ENCODE measurements around the gene SPRR1A.

The SPRR1A gene

DNA sequence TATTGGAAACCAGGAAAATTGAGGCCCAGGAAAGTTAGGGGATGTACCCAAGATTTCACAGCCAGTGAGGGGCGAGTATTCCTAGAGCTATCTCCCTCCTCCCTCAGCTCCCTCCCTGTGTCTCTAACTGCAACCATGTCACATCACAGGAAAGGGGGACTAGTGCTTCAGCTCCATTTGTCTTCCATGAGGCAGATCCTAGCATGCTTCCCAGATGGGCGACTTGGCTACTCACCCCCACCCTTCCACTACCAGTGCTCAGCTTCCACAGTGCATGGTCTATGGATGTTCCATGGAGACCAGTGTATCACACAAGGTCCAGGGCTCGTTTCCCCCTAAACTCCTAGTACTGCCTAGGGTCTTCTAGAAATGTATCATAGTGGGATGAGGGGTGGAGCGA is 18.0 kb upstream of the SPRR1A start:
- H3K9ac ChIP-seq (ENCODE audit: low read length): no peak overlapping the region
- H3K27ac ChIP-seq (ENCODE audit: low read length): no peak overlapping the region
- peaks cover 24% of the 10 kb centered on the region for H3K27me3 ChIP-seq (ENCODE audit: low read depth, low read length)
- peaks cover 54% of the 10 kb centered on the region for H3K4me1 ChIP-seq (ENCODE audit: low read length)
- H2AFZ ChIP-seq (ENCODE audit: low read depth, low read length): no peak overlapping the region
- H3K4me3 ChIP-seq (ENCODE audit: low read length): no peak overlapping the region
- no peaks in the 10 kb centered on the region for H4K20me1 ChIP-seq (ENCODE audit: insufficient read depth, low read length)
- no peak overlapping the region for H3K4me2 ChIP-seq (ENCODE audit: low read length)
- H3K9me3 ChIP-seq (ENCODE audit: insufficient read depth, low read length): no peaks in the 10 kb centered on the region
- TF ChIP-seq, protein P1, sequence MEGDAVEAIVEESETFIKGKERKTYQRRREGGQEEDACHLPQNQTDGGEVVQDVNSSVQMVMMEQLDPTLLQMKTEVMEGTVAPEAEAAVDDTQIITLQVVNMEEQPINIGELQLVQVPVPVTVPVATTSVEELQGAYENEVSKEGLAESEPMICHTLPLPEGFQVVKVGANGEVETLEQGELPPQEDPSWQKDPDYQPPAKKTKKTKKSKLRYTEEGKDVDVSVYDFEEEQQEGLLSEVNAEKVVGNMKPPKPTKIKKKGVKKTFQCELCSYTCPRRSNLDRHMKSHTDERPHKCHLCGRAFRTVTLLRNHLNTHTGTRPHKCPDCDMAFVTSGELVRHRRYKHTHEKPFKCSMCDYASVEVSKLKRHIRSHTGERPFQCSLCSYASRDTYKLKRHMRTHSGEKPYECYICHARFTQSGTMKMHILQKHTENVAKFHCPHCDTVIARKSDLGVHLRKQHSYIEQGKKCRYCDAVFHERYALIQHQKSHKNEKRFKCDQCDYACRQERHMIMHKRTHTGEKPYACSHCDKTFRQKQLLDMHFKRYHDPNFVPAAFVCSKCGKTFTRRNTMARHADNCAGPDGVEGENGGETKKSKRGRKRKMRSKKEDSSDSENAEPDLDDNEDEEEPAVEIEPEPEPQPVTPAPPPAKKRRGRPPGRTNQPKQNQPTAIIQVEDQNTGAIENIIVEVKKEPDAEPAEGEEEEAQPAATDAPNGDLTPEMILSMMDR (IDR thresholded peaks at IDR 0.05; ENCODE audit: low read depth, low read length): no peak
- no peaks in the 10 kb centered on the region for H3K36me3 ChIP-seq (replicated peaks; ENCODE audit: low read depth, low read length)
- H3K79me2 ChIP-seq (ENCODE audit: low read length): no peaks in the 10 kb centered on the region

DNA sequence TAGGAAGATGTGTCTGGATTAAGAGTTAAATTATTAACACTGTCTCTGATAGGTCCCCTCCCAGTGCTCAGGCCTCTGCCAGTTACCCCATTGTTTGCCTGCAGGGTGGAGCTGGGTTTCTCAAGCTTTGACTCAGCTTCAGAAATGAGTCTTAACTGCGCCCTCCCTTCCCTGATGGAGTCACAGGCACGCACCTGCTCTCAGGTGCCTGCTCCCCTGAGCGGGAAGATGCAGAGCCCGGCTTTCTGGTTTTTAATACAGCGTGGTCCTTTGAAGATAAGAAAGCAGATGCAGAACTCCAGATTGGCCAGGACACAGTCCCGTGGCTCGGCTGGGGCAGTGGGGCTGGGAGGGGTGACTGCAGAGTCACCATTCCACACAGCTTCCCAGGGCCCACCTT is 16.7 kb upstream of the SPRR1A start:
- TF ChIP-seq, protein P1 (IDR thresholded peaks at IDR 0.05; ENCODE audit: low read depth, low read length): no peak
- no peak for TF ChIP-seq EZH2phosphoT487 (IDR thresholded peaks at IDR 0.05; ENCODE audit: low read depth)

DNA sequence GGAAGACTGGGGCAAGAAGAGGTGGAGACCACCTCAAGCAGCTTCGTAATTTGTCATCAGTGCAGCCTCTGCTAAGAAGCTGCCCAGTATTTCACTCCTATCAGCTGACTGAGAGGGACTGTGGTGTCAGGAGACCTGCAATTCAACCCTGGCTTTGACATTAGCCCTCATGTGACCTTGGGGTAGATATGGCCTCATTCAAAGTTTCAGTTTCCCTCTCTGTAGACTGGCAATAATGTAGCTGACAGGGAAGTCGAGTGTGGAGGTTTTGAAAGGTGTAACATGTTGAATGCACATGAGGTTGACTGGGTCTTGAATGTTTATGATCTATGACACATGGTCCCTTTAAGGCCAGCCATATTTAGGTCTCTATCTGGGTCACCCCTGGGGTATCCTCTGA is 15.6 kb upstream of the SPRR1A start:
- TF ChIP-seq, protein P1 (IDR thresholded peaks at IDR 0.05; ENCODE audit: low read depth, low read length): no peak
- Histone ChIP-seq H3K4me2 (ENCODE audit: low read length) (peak overlapping the region; percentile 71), H3K4me3 (ENCODE audit: low read length) (peak overlapping the region; percentile 56), H3K27me3 (ENCODE audit: low read depth, low read length) (peaks cover 37% of the 10 kb centered on the region), H3K79me2 (ENCODE audit: low read length) (no peaks in the 10 kb centered on the region), H4K20me1 (ENCODE audit: insufficient read depth, low read length) (no peaks in the 10 kb centered on the region), H3K27ac (ENCODE audit: low read length) (peak overlapping the region; percentile 69), H3K9ac (ENCODE audit: low read length) (no peak overlapping the region), H3K36me3 (replicated peaks; ENCODE audit: low read depth, low read length) (no peaks in the 10 kb centered on the region), H3K9me3 (ENCODE audit: insufficient read depth, low read length) (no peaks in the 10 kb centered on the region), H2AFZ (ENCODE audit: low read depth, low read length) (0 out of 2 replicates have a peak overlapping the region, but pooled peaks have one; percentile 1), H3K4me1 (ENCODE audit: low read length) (peaks cover 49% of the 10 kb centered on the region)

More for the DNA sequence above, 16.7 kb upstream of the SPRR1A start:
- Histone ChIP-seq H3K27me3 (ENCODE audit: low read depth, low read length) (peaks cover 31% of the 10 kb centered on the region), H2AFZ (ENCODE audit: low read depth, low read length) (no peak overlapping the region), H3K4me3 (ENCODE audit: low read length) (peak overlapping the region; percentile 56), H3K9me3 (ENCODE audit: insufficient read depth, low read length) (no peaks in the 10 kb centered on the region), H4K20me1 (ENCODE audit: insufficient read depth, low read length) (no peaks in the 10 kb centered on the region), H3K9ac (ENCODE audit: low read length) (peak overlapping the region; percentile 24; the same call in 1 of the 2 replicates), H3K4me2 (ENCODE audit: low read length) (peak overlapping the region; percentile 71), H3K4me1 (ENCODE audit: low read length) (peaks cover 49% of the 10 kb centered on the region), H3K36me3 (replicated peaks; ENCODE audit: low read depth, low read length) (no peaks in the 10 kb centered on the region), H3K27ac (ENCODE audit: low read length) (peak overlapping the region; percentile 69), H3K79me2 (ENCODE audit: low read length) (no peaks in the 10 kb centered on the region)

DNA sequence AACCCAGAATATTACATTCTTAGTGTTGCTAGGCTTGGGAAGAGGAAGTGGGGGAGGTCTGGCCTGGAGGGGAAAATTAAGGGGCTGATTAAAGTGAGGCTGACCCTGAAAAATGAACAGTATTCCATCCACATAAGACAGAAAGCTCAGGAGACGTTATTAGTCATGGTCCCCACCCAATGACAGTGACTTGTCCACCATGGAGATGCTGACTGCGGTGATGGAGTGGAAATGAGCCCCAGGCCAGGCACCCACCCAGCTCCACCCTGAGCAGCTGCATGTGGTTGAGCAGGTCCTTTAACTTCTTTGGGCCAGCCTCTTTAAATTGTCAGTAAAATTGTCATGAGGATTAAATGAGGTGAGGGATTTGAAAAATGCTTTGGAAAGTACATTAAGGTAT is 14.8 kb upstream of the SPRR1A start:
- peak overlapping the region; percentile 71 for H3K4me2 ChIP-seq (ENCODE audit: low read length)
- H3K9me3 ChIP-seq (ENCODE audit: insufficient read depth, low read length): no peaks in the 10 kb centered on the region
- H3K27ac ChIP-seq (ENCODE audit: low read length): peak overlapping the region; percentile 69; the same call in 1 of the 2 replicates
- peak overlapping the region; percentile 56; the same call in 1 of the 2 replicates for H3K4me3 ChIP-seq (ENCODE audit: low read length)
- no peak overlapping the region for H2AFZ ChIP-seq (ENCODE audit: low read depth, low read length)
- peaks cover 40% of the 10 kb centered on the region for H3K27me3 ChIP-seq (ENCODE audit: low read depth, low read length)
- H3K4me1 ChIP-seq (ENCODE audit: low read length): peaks cover 49% of the 10 kb centered on the region
- H4K20me1 ChIP-seq (ENCODE audit: insufficient read depth, low read length): no peaks in the 10 kb centered on the region
- H3K9ac ChIP-seq (ENCODE audit: low read length): no peak overlapping the region
- no peaks in the 10 kb centered on the region for H3K36me3 ChIP-seq (replicated peaks; ENCODE audit: low read depth, low read length)
- H3K79me2 ChIP-seq (ENCODE audit: low read length): no peaks in the 10 kb centered on the region
- no peak for TF ChIP-seq EZH2phosphoT487 (IDR thresholded peaks at IDR 0.05; ENCODE audit: low read depth)
- TF ChIP-seq, protein P1 (IDR thresholded peaks at IDR 0.05; ENCODE audit: low read depth, low read length): no peak

Data from OCI-LY3 (cell line).